Stomach (tissue), 9 donors: ENCODE data around the gene UBE3D. TPM values are rescaled to one million over a fixed set of nuclear protein-coding genes. Genes with fewer than 3 reads are reported as not detected.
"Not testable (repeated sequence)": the region's sequence is repeated elsewhere in the genome, so short reads cannot be mapped to it uniquely, and the experiment has no call there.

Experiments
- DNase-seq, 2 donors: peaks; one replicate each; pipeline versions ENCODE4 v3.0.0 to v3.0.0-alpha.2; 2013 to 2019
- H3K27ac ChIP-seq, 5 donors: fragments of 200-600 bp in 4 of 5; sonication (generic) in 4 of 5; one replicate each; pipeline ENCODE4 v1.5.1; 2013 to 2019; ENCODE audit warnings: mild to moderate bottlenecking in 1 of 5, moderate library complexity in 1 of 5
- H3K27me3 ChIP-seq, 3 donors: fragments of 200-600 bp; sonication (generic); one replicate each; pipeline ENCODE4 v1.5.1; 2017 to 2019; ENCODE audit warnings: mixed run types in 1 of 3
- H3K36me3 ChIP-seq, 4 donors: fragments of 200-600 bp; sonication (generic); 1 replicate in 3 of 4; 2 replicates in 1 of 4; pipeline ENCODE4 v1.5.1; 2016 to 2019
- H3K4me1 ChIP-seq, 4 donors: fragments of 200-600 bp; sonication (generic); one replicate each; pipeline ENCODE4 v1.5.1; 2016 to 2019
- H3K4me3 ChIP-seq, 4 donors: fragments of 200-600 bp; sonication (generic) in 3 of 4; one replicate each; pipeline ENCODE4 v1.5.1; 2016 to 2019; ENCODE audit warnings: mild to moderate bottlenecking in 1 of 4
- H3K9me3 ChIP-seq, 4 donors: fragments of 200-600 bp; sonication (generic); one replicate each; pipeline ENCODE4 v1.5.1; 2016 to 2019
- CTCF ChIP-seq, 7 experiments: fragments of 450-650 bp in 4 of 7; fragments of 200-600 bp in 3 of 7; sonication (generic) in 3 of 7; IDR thresholded peaks; one replicate each; pipeline ENCODE4 v1.5.1; 2016 to 2019; ENCODE audit warnings: antibody characterized with exemption in 7 of 7, control low read depth in 2 of 7, mild to moderate bottlenecking in 1 of 7
- EP300 ChIP-seq: sonication (generic); formaldehyde crosslinking; IDR thresholded peaks from one replicate; pipeline ENCODE4 v1.6.1; 2017; ENCODE audit warnings: antibody characterized with exemption
- POLR2A ChIP-seq, 4 donors: fragments of 450-650 bp; IDR thresholded peaks; one replicate each; pipeline ENCODE4 v1.6.1; 2016; ENCODE audit warnings: antibody characterized with exemption in 4 of 4, control low read depth in 2 of 4, mild to moderate bottlenecking in 1 of 4, moderate library complexity in 1 of 4
- POLR2AphosphoS5 ChIP-seq, 3 donors: sonication (generic); formaldehyde crosslinking; IDR thresholded peaks; one replicate each; pipeline ENCODE4 v1.6.1; 2016; ENCODE audit warnings: antibody characterized with exemption in 3 of 3
- WGBS, 5 donors: extraction: QIAGEN DNeasy Blood & Tissue Kit in 3 of 5; methylation state at CpG; one replicate each; pipeline versions ENCODE4 v1.1.5 to v1.1.7; 2013 to 2018; 5-methylcytosine and 5-hydroxymethylcytosine counted together
- intact Hi-C: fragments of 100-400 bp; cut with DNase I; formaldehyde crosslinking; loops from one replicate; pipeline ENCODE4 v1.15.1; 2023; ENCODE audit warnings: low total_unique reads
- polyA plus RNA-seq, 3 donors: library from polyadenylated mRNA; stranded (reverse); fragments of 200-250 nt; gene quantifications; one replicate each; pipeline ENCODE4 v1.2.3, GENCODE V29; 2013
- total RNA-seq, 5 donors: library from RNA; depleted of rRNA; stranded (reverse); fragments of >200 nt; gene quantifications; one replicate each; pipeline versions ENCODE4 v1.1.0 to v1.2.3, GENCODE V29; 2014 to 2016
- donor health status: healthy with polysubstance abuse.
- donor health status: Bipolar disorder and iron deficiency.
- donor health status: healthy.

The UBE3D gene
- total and polyA plus RNA-seq, 8 donors: 1.5 to 33.3 (median 11.8) TPM

GRCh38 chr6:82863781-82864180, 201.9 kb downstream of the UBE3D start:
- Histone ChIP-seq H3K36me3 (no peaks in the 10 kb centered on the region), H3K9me3 (peaks cover 0 to 6% (median 0%) of the 10 kb centered on the region in 4 donors), H3K27ac (no peak overlapping the region), H3K4me3 (no peak overlapping the region), H3K27me3 (no peaks in the 10 kb centered on the region), H3K4me1 (no peaks in the 10 kb centered on the region)
- TF ChIP-seq POLR2A (IDR thresholded peaks at IDR 0.05) (no peak), CTCF (IDR thresholded peaks at IDR 0.05) (no peak), POLR2AphosphoS5 (IDR thresholded peaks at IDR 0.05) (no peak), EP300 (no peak)
- intact Hi-C loops: no loop called here
- no peak for DNase-seq

GRCh38 chr6:82862543-82862942, 203.1 kb downstream of the UBE3D start:
- intact Hi-C loops: no loop called here
- Histone ChIP-seq H3K27me3 (no peaks in the 10 kb centered on the region), H3K36me3 (no peaks in the 10 kb centered on the region), H3K27ac (no peak overlapping the region), H3K4me3 (no peak overlapping the region), H3K9me3 (peaks cover 0 to 6% (median 0%) of the 10 kb centered on the region in 4 donors), H3K4me1 (no peaks in the 10 kb centered on the region)
- 24 to 45% (median 28%) methylated on average over 1 of the region's 1 CpG for WGBS, 5 donors
- DNase-seq: no peak
- TF ChIP-seq EP300 (no peak), POLR2AphosphoS5 (IDR thresholded peaks at IDR 0.05) (no peak), POLR2A (IDR thresholded peaks at IDR 0.05) (no peak), CTCF (IDR thresholded peaks at IDR 0.05) (no peak)

GRCh38 chr6:82861121-82861520, 204.5 kb downstream of the UBE3D start:
- Histone ChIP-seq H3K4me3 (no peak overlapping the region), H3K9me3 (peaks cover 0 to 6% (median 0%) of the 10 kb centered on the region in 4 donors), H3K27ac (no peak overlapping the region), H3K36me3 (no peaks in the 10 kb centered on the region), H3K4me1 (no peaks in the 10 kb centered on the region), H3K27me3 (no peaks in the 10 kb centered on the region)
- DNase-seq: no peak
- WGBS, 5 donors: 64 to 95% (median 76%) methylated on average over 1 of the region's 1 CpG
- intact Hi-C loops: no loop called here
- no peak for TF ChIP-seq POLR2A (IDR thresholded peaks at IDR 0.05)
- no peak for TF ChIP-seq POLR2AphosphoS5 (IDR thresholded peaks at IDR 0.05)
- no peak for TF ChIP-seq EP300
- no peak for TF ChIP-seq CTCF (IDR thresholded peaks at IDR 0.05)

- peaks cover 0 to 15% (median 4%) of the 10 kb centered on the region in 4 donors for H3K9me3 ChIP-seq
- H3K4me3 ChIP-seq, H3K36me3 ChIP-seq, DNase-seq, H3K4me1 ChIP-seq, H3K27ac ChIP-seq, H3K27me3 ChIP-seq, intact Hi-C loops: not testable (repeated sequence)
- WGBS, 5 donors: 88 to 96% (median 92%) methylated on average over 4 to 5 of the region's 5 CpGs
Observed at GRCh38 chr6:82856077-82856476, 209.6 kb downstream of the UBE3D start.

- H3K4me1 ChIP-seq, H3K27ac ChIP-seq, intact Hi-C loops, H3K36me3 ChIP-seq, H3K4me3 ChIP-seq, H3K27me3 ChIP-seq, DNase-seq: not testable (repeated sequence)
- H3K9me3 ChIP-seq: peaks cover 0 to 15% (median 4%) of the 10 kb centered on the region in 4 donors
- 79 to 86% (median 81%) methylated on average over 3 of the region's 3 CpGs for WGBS, 5 donors
Observed at GRCh38 chr6:82852904-82853303, 212.7 kb downstream of the UBE3D start.
